ENCODE data around the gene KIF1B. TPM values are rescaled to one million over a fixed set of nuclear protein-coding genes. Genes with fewer than 3 reads are reported as not detected.
A peak's percentile ranks its signal among the peaks of the same experiment; 100 is the strongest.
"Not testable (repeated sequence)": the region's sequence is repeated elsewhere in the genome, so short reads cannot be mapped to it uniquely, and the experiment has no call there.

KIF1B gene
- total RNA-seq, 4 donors from 2014 or later = 55.2 to 88.1 (median 67.0) TPM

GRCh38 chr1:10253755-10254154 is 43.4 kb downstream of the KIF1B start:
- peaks cover 0 to 42% (median 0%) of the 10 kb centered on the region in 4 donors for H3K4me1 ChIP-seq
- DNase-seq = no peak
- H3K27ac ChIP-seq = peak overlapping the region in 3 of 4 donors; percentile 6 to 69 (median 10)
- TF ChIP-seq POLR2A (IDR thresholded peaks at IDR 0.05) (no peak), CTCF (IDR thresholded peaks at IDR 0.05) (no peak)
- no peaks in the 10 kb centered on the region for H3K9me3 ChIP-seq
- H3K27me3 ChIP-seq = no peaks in the 10 kb centered on the region
- H3K4me3 ChIP-seq = no peak overlapping the region
- peaks cover 0 to 8% (median 0%) of the 10 kb centered on the region in 3 donors for H3K36me3 ChIP-seq

DNA sequence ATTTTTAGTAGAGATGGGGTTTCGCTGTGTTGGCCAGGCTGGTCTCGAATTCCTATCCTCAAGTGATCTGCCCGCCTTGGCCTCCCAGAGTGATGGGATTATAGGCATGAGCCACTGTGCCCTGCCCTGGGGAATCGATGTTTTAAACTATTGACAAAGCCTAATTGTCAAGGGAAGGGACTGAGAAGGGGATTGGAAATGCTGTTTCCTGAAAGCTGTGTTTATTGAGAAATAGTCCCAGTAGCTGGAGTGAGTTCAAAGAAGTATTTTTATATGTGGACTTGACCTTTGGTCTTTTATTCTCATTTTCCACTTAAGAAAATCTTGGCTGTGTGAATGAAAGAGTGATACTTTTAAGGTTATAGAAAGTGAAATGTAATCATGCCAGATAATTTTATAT is 47.5 kb downstream of the KIF1B start:
- TF ChIP-seq POLR2A (IDR thresholded peaks at IDR 0.05) (no peak), CTCF (IDR thresholded peaks at IDR 0.05) (no peak)
- no peak for DNase-seq

GRCh38 chr1:10259547-10259946 is 49.2 kb downstream of the KIF1B start:
- not testable (repeated sequence) for H3K4me3 ChIP-seq, H3K27ac ChIP-seq, H3K27me3 ChIP-seq, DNase-seq, H3K9me3 ChIP-seq
- Histone ChIP-seq H3K36me3 (peaks cover 0 to 46% (median 0%) of the 10 kb centered on the region in 3 donors), H3K4me1 (peaks cover 0 to 16% (median 0%) of the 10 kb centered on the region in 4 donors)

More for the DNA sequence above, 47.5 kb downstream of the KIF1B start:
- Histone ChIP-seq H3K36me3 (peaks cover 0 to 31% (median 0%) of the 10 kb centered on the region in 3 donors), H3K4me3 (no peak overlapping the region), H3K4me1 (peaks cover 0 to 30% (median 0%) of the 10 kb centered on the region in 4 donors), H3K27ac (peak overlapping the region in 3 of 4 donors; percentile 6 to 67 (median 8)), H3K27me3 (no peaks in the 10 kb centered on the region), H3K9me3 (no peaks in the 10 kb centered on the region)

- no peak for TF ChIP-seq POLR2A (IDR thresholded peaks at IDR 0.05)
- TF ChIP-seq CTCF (IDR thresholded peaks at IDR 0.05) = no peak
- Histone ChIP-seq H3K36me3 (peaks cover 0 to 52% (median 0%) of the 10 kb centered on the region in 3 donors), H3K4me3 (no peak overlapping the region), H3K27ac (no peak overlapping the region), H3K4me1 (peaks cover 0 to 3% (median 0%) of the 10 kb centered on the region in 4 donors), H3K9me3 (no peaks in the 10 kb centered on the region), H3K27me3 (no peaks in the 10 kb centered on the region)
- DNase-seq = no peak
Measured at GRCh38 chr1:10263450-10264082, 53.2 kb downstream of the KIF1B start.

DNA sequence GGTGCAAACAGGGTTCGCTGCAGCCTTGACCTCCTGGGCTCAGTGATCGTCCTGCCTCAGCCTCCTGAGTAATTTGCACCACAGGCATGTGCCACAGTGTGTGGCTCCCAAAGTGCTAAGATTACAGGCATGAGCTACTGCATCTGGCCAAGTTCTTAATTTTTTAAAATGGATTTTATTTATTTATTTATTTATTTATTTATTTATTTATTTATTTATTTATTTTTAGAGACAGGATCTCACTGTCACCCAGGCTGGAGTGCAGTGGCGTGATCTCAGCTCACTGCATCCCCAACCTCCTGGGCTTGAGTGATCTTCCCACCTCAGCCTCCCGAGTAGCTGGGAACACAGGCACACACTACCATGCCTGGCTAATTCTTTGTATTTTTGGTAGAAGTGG is 54.7 kb downstream of the KIF1B start:
- H3K9me3 ChIP-seq = no peaks in the 10 kb centered on the region
- no peak for DNase-seq
- TF ChIP-seq CTCF (IDR thresholded peaks at IDR 0.05) (no peak), POLR2A (IDR thresholded peaks at IDR 0.05) (no peak)
- H3K4me3 ChIP-seq = no peak overlapping the region
- H3K4me1 ChIP-seq = no peaks in the 10 kb centered on the region
- no peaks in the 10 kb centered on the region for H3K27me3 ChIP-seq
- H3K36me3 ChIP-seq = peaks cover 0 to 43% (median 0%) of the 10 kb centered on the region in 3 donors
- no peak overlapping the region for H3K27ac ChIP-seq

DNA sequence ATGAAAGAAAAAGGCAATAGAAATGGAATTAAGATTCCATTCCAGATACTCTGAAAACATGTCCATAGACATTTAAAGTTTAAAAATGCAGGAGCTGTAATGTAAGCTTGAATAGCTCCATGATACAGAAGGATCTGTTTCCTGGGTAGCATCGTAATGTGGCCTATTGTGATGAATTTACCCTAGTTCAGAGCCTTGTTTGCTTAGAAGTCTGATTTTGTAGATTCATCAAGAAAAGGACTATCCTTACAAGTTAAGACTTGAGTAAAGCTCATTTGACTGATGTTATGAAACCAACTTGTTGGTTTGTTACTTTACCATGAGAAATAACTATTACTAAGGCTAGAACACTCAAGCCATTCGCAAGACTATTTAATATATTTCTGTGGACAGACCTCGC is 55.5 kb downstream of the KIF1B start:
- peaks cover 0 to 37% (median 0%) of the 10 kb centered on the region in 3 donors for H3K36me3 ChIP-seq
- no peaks in the 10 kb centered on the region for H3K4me1 ChIP-seq
- H3K4me3 ChIP-seq = no peak overlapping the region
- H3K9me3 ChIP-seq = no peaks in the 10 kb centered on the region
- H3K27ac ChIP-seq = no peak overlapping the region
- no peaks in the 10 kb centered on the region for H3K27me3 ChIP-seq
- no peak for DNase-seq
- no peak for TF ChIP-seq CTCF (IDR thresholded peaks at IDR 0.05)
- TF ChIP-seq POLR2A (IDR thresholded peaks at IDR 0.05) = no peak

All from Peyer's patch (tissue), 4 donors.